Small intestine (tissue), 7 donors: ENCODE data around the gene REG1A. TPM values are rescaled to one million over a fixed set of nuclear protein-coding genes. Genes with fewer than 3 reads are reported as not detected.

Experiments
- DNase-seq, 2 donors: peaks; one replicate each; pipeline versions ENCODE4 v3.0.0 to v3.0.0-alpha.2; 2013
- FAIRE-seq: peaks from 2 replicates; lab custom pipeline; 2012; peaks lifted over from hg19 to GRCh38; lab: Jason Lieb, UNC
- H3K27ac ChIP-seq, 3 donors: one replicate each; pipeline ENCODE4 v1.5.1; 2013; ENCODE audit warnings: low read length in 2 of 3, mild to moderate bottlenecking in 2 of 3, control low read depth in 1 of 3, inconsistent platforms in 1 of 3, low read depth in 1 of 3, moderate library complexity in 1 of 3
- H3K27me3 ChIP-seq, 3 donors: one replicate each; pipeline ENCODE4 v1.6.1; 2013; ENCODE audit warnings: low read length in 3 of 3, inconsistent platforms in 1 of 3; ENCODE audit not compliant: control insufficient read depth in 3 of 3, insufficient read depth in 3 of 3
- H3K36me3 ChIP-seq, 3 donors: one replicate each; pipeline ENCODE4 v1.6.1; 2013; ENCODE audit warnings: low read length in 3 of 3, inconsistent platforms in 1 of 3, low read depth in 1 of 3, mild to moderate bottlenecking in 1 of 3, moderate library complexity in 1 of 3; ENCODE audit not compliant: control insufficient read depth in 3 of 3, insufficient read depth in 2 of 3
- H3K4me1 ChIP-seq, 3 donors: one replicate each; pipeline ENCODE4 v1.6.1; 2013; ENCODE audit warnings: low read length in 2 of 3, inconsistent platforms in 1 of 3, low read depth in 1 of 3, mild to moderate bottlenecking in 1 of 3, moderate library complexity in 1 of 3; ENCODE audit not compliant: control insufficient read depth in 3 of 3, insufficient read depth in 2 of 3
- H3K4me3 ChIP-seq, 3 donors: one replicate each; pipeline ENCODE4 v1.5.1; 2013; ENCODE audit warnings: low read length in 3 of 3, control low read depth in 1 of 3, inconsistent platforms in 1 of 3, low read depth in 1 of 3, mild to moderate bottlenecking in 1 of 3, moderate library complexity in 1 of 3
- H3K9me3 ChIP-seq, 2 donors: one replicate each; pipeline ENCODE4 v1.6.1; 2013; ENCODE audit warnings: low read depth in 1 of 2, low read length in 1 of 2; ENCODE audit not compliant: control insufficient read depth in 2 of 2, insufficient read depth in 1 of 2
- WGBS, 3 donors: extraction: QIAGEN DNeasy Blood & Tissue Kit; methylation state at CpG; one replicate each; pipeline ENCODE4 v1.1.7; 2013; 5-methylcytosine and 5-hydroxymethylcytosine counted together
- polyA plus RNA-seq, 4 donors: library from polyadenylated mRNA; stranded (reverse) in 3 of 4; unstranded in 1 of 4; fragments of 200-250 nt in 3 of 4; fragments of 120-200 nt in 1 of 4; gene quantifications; one replicate each; pipeline versions ENCODE4 v1.2.1 to v1.2.3, GENCODE V29; 2013
- donor health status: healthy with polysubstance abuse.
- donor health status: control.
- donor health status: control.
- donor health status: Bipolar disorder and iron deficiency.
- donor health status: healthy.

REG1A gene
- polyA plus RNA-seq, 4 donors = 0.93 to 31,869 (median 712) TPM

DNA sequence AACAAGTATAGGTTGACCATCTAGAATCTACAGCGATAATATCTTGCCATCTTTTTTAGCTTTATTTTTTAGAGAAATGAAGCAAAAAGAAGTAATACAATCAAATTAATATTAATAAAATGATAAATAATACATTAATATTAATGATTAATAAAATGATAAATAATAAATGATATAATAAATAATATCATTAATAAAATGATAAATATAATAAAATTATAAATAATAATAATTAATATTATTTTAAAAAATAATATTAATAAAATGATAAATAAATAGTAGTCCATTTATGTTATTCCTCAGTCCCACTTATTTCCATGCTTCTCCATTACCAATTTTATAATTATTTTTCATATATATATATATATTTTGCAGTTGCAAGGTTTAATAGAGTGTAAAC is 42.5 kb downstream of the REG1A start:
- Histone ChIP-seq H3K27me3 (peaks cover 0 to 12% (median 0%) of the 10 kb centered on the region in 3 donors), H3K9me3 (peaks cover 0 to 32% of the 10 kb centered on the region in 2 donors), H3K4me1 (peaks cover 0 to 3% (median 0%) of the 10 kb centered on the region in 3 donors), H3K36me3 (no peaks in the 10 kb centered on the region), H3K4me3 (no peak overlapping the region), H3K27ac (no peak overlapping the region)
- WGBS, 3 donors = 9 to 70% (median 41%) methylated on average over 1 of the region's 1 CpG
- DNase-seq (no peak), FAIRE-seq (peak; percentile 97)

DNA sequence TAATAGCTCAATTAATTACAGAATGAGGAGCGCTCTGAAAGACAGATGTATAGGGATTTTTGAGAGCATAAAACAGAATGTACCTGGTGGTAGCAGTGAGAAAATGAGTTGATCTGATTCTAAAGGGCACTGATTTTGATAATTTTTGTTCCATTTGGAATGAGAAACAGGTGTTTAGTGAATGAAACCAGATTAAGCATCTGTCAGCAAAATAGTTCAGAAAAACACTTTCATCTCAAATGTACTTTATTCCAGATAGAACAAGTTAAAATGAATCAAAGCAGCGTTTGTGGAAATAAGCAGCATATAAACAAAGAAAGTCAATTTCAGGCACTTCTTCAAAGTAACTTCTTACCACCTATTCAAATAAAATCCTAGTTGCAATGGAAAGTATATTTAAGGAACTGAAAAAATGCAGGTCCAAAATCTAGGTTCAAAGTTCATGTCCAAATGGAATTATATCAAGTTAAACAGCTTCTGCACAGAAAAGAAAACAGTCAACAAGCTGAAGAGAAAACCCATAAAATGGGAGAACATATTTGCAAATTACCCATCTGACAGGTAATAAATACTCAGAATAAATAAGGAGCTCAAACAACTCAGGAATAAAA is 51.2 kb downstream of the REG1A start:
- H3K4me1 ChIP-seq = no peaks in the 10 kb centered on the region
- H3K9me3 ChIP-seq = peaks cover 0 to 26% of the 10 kb centered on the region in 2 donors
- FAIRE-seq (no peak), DNase-seq (no peak)
- H3K27me3 ChIP-seq = no peaks in the 10 kb centered on the region
- H3K36me3 ChIP-seq = no peaks in the 10 kb centered on the region
- WGBS, 3 donors = 73 to 80% (median 77%) methylated on average over 2 of the region's 2 CpGs
- no peak overlapping the region for H3K4me3 ChIP-seq
- no peak overlapping the region for H3K27ac ChIP-seq

Other genes with a start within 250 kb of the REG1A start
- gene REG3G, start 94.8 kb upstream of the REG1A start, polyA plus RNA-seq = 10 to 100 TPM in 1 of 4 donors, 1 to 10 TPM in 2, under 1 TPM in 1; 0.89 to 11.9 (median 4.2) TPM
- gene REG1B, start 32.5 kb upstream of the REG1A start, polyA plus RNA-seq = 1,000 to 10,000 TPM in 1 of 4 donors, 10 to 100 TPM in 2, under 1 TPM in 1; 0.37 to 3,920 (median 24.7) TPM
- gene REG3A, start 39.3 kb downstream of the REG1A start, polyA plus RNA-seq = over 10,000 TPM in 1 of 4 donors, 1,000 to 10,000 TPM in 1, 100 to 1,000 TPM in 1, 1 to 10 TPM in 1; 1.5 to 11,127 (median 980) TPM